T47D (cell line): ENCODE measurements around the gene NEDD9.

Experiments
- DNase-seq, 2 experiments: peaks; one replicate each; pipeline versions ENCODE4 v3.0.0 to v3.0.0-alpha.2; 2011 to 2012; ENCODE audit warnings: low read depth in 1 of 2, low spot score in 1 of 2
- JUND ChIP-seq: IDR thresholded peaks from 2 replicates; pipeline ENCODE4 v1.6.1; 2012; ENCODE audit warnings: low read depth
- in situ Hi-C: cut with HindIII; loops from 2 replicates; pipeline ENCODE4 v1.10.0; 2016; ENCODE audit warnings: low sequenced_read_pairs, low pct_unique_long_range_greater_than_20kb

NEDD9 gene

GRCh38 chr6:11196511-11197174 lies 35.8 kb downstream of the NEDD9 start:
- in situ Hi-C loops = no loop called here
- no peak for DNase-seq

GRCh38 chr6:11194356-11195218 lies 37.9 kb downstream of the NEDD9 start:
- no peak for TF ChIP-seq JUND
- in situ Hi-C loops = no loop called here
- no peak for DNase-seq

More at GRCh38 chr6:11196511-11197174, 35.8 kb downstream of the NEDD9 start:
- TF ChIP-seq JUND = no peak

DNA sequence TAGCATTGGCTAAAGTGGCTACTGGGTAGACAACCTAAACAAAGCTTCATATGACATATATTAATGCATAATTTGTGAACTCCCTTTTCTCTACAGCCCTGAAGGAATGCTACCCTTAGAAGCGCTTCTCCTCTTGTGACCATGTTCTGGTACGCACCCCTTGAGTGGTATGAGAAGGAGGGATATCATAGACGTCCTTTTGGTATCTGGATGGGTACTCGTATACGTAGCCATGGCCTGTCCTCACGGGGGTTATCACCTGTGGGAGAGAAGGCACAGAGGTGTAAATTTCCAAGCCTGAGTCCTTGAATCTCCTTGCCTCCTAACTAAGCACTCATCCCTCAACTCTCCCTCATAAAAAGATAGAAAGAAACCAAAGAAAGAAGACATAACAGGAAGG lies 39.0 kb downstream of the NEDD9 start:
- in situ Hi-C loops = no loop called here
- no peak for DNase-seq
- TF ChIP-seq JUND = no peak

GRCh38 chr6:11192167-11192566 lies 40.3 kb downstream of the NEDD9 start:
- in situ Hi-C loops = no loop called here
- no peak for DNase-seq
- no peak for TF ChIP-seq JUND

- TF ChIP-seq JUND = no peak
- in situ Hi-C loops = no loop called here
- DNase-seq = no peak
Observed at GRCh38 chr6:11190625-11191245, 41.7 kb downstream of the NEDD9 start.

DNA sequence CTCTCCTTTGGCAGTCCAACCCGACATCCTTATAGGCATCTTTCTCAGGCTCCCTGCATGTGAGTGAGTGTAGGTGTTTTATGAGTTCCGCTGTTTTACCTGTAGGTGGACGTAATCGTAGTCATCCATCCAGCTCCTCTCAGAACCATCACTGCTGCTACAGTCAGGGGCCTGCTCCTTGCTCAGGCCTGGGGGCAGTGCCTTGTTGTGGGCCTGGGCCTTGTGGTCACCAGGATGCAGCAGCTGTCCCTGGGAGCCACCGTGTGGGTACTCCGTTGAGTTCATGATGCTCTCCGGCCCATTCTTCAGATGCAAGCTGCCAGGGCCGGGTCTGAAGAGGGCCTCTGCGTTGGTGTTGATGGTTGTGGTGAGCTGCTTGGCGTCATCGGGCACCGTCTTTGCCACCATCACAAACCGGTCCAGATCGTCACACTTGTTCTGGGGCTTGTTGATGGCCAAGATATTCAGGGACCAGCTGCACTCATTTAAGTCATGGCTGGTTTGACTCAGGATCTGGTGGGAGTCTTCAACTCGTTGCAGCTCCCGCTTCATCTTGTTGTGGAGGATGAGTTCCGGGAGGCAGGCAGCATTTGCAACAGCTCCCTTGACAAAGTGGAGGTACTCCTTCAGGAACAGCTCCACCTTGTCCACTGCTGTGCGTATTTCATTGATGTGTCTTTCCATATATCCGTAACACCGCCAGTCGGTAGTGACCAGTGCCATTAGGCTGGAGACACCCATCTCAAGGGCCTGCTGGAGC lies 42.4 kb downstream of the NEDD9 start:
- DNase-seq = no peak
- no peak for TF ChIP-seq JUND
- in situ Hi-C loops = no loop called here

- no peak for TF ChIP-seq JUND
- no peak for DNase-seq
Observed at GRCh38 chr6:11188161-11188915, 44.1 kb downstream of the NEDD9 start.

GRCh38 chr6:11187301-11187700 lies 45.2 kb downstream of the NEDD9 start:
- in situ Hi-C loops = no loop called here
- DNase-seq = no peak
- TF ChIP-seq JUND = no peak

More at GRCh38 chr6:11188161-11188915, 44.1 kb downstream of the NEDD9 start:
- in situ Hi-C loops = no loop called here

DNA sequence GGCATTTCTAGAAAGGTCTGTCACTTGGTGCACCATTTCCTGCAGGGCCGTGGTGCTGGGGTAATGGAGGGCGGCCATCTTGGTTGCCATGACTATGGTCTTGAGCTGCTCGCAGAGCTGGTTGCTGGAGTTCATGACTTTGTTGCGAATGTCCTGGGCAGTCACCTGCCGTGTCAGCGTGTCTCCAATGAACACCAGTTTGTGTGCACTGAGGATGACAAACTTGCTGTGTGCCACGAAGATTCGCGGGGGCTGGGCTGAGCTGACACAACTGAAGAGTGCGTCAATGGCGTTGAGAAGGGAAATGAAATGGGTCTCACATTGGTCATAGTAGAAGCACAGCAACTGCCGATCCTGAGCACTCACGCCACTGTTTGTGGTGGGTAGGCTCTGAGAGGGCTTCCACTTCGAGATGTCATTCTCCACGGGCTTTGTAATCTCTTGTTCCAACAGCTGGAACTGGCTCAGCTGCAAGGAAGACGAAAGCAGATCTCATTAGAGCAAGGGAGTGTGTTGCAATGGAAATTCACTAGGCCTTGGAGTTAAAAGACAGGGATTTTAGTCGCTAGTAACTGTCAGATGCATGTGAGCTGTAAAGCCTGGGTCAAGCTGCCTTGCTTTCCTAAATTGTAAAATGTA lies 47.1 kb downstream of the NEDD9 start:
- no peak for TF ChIP-seq JUND
- in situ Hi-C loops = no loop called here
- DNase-seq = no peak

DNA sequence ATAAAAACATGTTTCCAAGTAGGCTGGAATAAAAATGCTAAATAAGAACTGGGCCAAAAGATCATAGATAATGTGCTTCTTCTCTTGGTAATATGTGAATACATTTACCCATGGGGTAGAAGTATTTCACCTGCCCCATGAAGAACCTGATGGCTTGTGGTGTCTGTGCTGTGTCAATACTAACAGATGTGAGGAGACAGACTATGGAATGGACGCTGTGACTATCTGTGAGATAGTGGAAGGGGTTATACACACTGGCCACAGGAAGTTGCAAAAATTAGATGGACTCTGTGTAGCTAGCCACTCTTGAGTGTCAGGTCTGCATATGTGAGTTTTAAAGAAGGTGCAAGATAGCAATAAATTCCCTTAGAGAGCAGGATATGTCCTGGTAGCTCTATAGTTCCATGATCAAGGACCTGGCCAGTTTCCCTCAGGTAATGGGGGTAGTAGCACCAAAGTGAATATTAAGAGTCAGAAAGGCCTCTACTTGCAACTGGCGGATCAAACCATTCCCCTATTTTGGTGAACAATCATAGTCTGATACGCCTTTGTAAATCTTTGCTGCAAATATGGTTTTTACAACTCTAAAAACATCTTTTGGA lies 48.6 kb downstream of the NEDD9 start:
- no peak for DNase-seq
- TF ChIP-seq JUND = no peak
- in situ Hi-C loops = no loop called here

DNA sequence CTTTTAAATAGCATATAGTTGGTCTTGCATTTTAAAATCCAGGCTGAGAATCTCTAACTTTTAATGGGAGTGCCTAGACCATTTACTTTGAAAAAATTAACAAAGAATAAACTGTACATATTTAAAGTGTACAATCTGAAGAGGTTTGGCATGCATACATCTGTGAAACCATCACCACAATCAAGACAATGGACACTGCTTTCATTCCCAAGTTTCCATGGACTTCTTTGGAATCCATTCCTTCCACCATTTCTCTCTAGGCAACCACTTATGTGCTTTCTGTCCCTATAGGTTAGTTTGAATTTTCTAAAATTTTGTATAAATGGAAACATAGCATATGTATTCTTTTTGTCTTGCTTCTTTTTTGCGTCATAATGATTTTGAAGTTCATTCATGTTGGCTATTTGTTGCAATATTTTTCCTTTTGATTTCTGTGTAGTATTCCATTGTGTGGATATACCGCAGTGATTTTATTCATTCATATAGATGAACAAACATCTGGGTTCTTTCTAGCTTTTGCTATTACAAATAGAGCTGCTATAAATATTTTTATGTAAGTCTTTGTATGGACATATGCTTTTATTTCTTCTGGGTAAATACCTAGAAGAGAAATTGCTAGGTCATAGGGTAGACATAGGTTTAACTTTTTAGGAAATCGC lies 50.9 kb downstream of the NEDD9 start:
- no peak for DNase-seq
- TF ChIP-seq JUND = no peak
- in situ Hi-C loops = no loop called here
